Heart left ventricle (tissue), 13 donors: ENCODE data around the gene HMGCLL1.

ENCODE experiments used
- POLR2A ChIP-seq, 2 donors: fragments of 450-650 bp; IDR thresholded peaks; one replicate each; pipeline ENCODE4 v1.6.1; 2017; ENCODE audit warnings: antibody characterized with exemption in 2 of 2, mild to moderate bottlenecking in 2 of 2, moderate library complexity in 2 of 2
- TF ChIP-seq, protein P1 (sequence below), 12 donors: fragments of 200-600 bp; sonication (generic) in 4 of 12; IDR thresholded peaks; one replicate each; pipeline versions ENCODE4 v1.5.0 to v1.8.0; 2018 to 2022; ENCODE audit warnings: antibody characterized with exemption in 12 of 12, mild to moderate bottlenecking in 5 of 12
- donor health status: ischemic (EF 13 %, LVEDD 7.1; RV severe dilation, severe dysfunction).
- donor health status: DM: no; HTN: yes; CAD: no.
- donor health status: DM: no; HTN: no; CAD: no.
- donor health status: ischemic (EF 25% LVEDD 6.9; RV normal size, moderate dysfunction).
- donor health status: ischemic (EF 25% LVEDD 5.7; RV mildly dilated, moderate dysfunction).
- donor health status: ischemic (EF 35%, LVEDD 5.7; RV mildly dilated, moderate dysfunction).
- donor health status: nonischemic (EF 11% LVEDD 7.7; RV severe dilation, severe dysfunction).
- donor health status: DM: yes; HTN: yes; CAD: no.
- donor health status: PGD.
- donor health status: ischemic (EF 29% LVEDD 5.4; RV normal size, mild dysfunction).
- donor health status: nonischemic (EF 23%, LVEDD 6.1; RV moderate dilation, normal function).

DNA sequence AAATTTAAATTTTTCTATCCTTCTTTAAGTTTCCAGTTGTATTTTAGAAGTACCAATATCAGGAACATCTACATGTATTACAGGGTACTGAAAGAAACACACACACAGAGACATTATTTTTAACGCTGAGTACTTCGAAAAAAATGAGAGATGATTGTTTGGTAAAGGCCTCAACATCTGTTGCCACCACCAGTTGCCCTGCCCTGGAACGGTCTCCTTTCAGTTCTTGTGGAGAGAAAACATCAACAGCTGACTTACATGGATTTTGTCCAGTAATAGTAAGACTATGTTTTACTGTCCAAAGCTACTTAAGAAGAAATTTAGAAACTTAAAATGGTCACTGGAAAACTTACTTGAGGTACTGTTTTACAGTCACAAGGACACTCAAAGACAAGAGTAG, 16.7 kb downstream of the HMGCLL1 start:
- TF ChIP-seq, protein P1, sequence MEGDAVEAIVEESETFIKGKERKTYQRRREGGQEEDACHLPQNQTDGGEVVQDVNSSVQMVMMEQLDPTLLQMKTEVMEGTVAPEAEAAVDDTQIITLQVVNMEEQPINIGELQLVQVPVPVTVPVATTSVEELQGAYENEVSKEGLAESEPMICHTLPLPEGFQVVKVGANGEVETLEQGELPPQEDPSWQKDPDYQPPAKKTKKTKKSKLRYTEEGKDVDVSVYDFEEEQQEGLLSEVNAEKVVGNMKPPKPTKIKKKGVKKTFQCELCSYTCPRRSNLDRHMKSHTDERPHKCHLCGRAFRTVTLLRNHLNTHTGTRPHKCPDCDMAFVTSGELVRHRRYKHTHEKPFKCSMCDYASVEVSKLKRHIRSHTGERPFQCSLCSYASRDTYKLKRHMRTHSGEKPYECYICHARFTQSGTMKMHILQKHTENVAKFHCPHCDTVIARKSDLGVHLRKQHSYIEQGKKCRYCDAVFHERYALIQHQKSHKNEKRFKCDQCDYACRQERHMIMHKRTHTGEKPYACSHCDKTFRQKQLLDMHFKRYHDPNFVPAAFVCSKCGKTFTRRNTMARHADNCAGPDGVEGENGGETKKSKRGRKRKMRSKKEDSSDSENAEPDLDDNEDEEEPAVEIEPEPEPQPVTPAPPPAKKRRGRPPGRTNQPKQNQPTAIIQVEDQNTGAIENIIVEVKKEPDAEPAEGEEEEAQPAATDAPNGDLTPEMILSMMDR (IDR thresholded peaks at IDR 0.05): no peak
- TF ChIP-seq POLR2A (IDR thresholded peaks at IDR 0.05): no peak
